Chondrocyte (in vitro differentiated cells): ENCODE measurements around the gene ZNF148. TPM values are rescaled to one million over a fixed set of nuclear protein-coding genes. Genes with fewer than 3 reads are reported as not detected.
A peak's percentile ranks its signal among the peaks of the same experiment; 100 is the strongest.

Experiments used
- DNase-seq: peaks from one replicate; pipeline ENCODE4 v3.0.0; 2021; ENCODE audit warnings: mixed read lengths, low spot score
- H3K27ac Mint-ChIP-seq: one replicate; pipeline ENCODE4 v1.8.0; 2021; ENCODE audit warnings: mild to moderate bottlenecking, moderate library complexity, mixed read lengths; ENCODE audit not compliant: unreplicated experiment
- H3K27me3 Mint-ChIP-seq: 2 replicates; pipeline ENCODE4 v1.8.0; 2021; ENCODE audit warnings: low read depth, mixed read lengths
- H3K36me3 Mint-ChIP-seq: 2 replicates; pipeline ENCODE4 v1.8.0; 2021; ENCODE audit warnings: low read depth, mixed read lengths
- H3K4me1 Mint-ChIP-seq: 2 replicates; pipeline ENCODE4 v1.8.0; 2021; ENCODE audit warnings: low read depth, mild to moderate bottlenecking, mixed read lengths
- H3K4me3 Mint-ChIP-seq: one replicate; pipeline ENCODE4 v1.8.0; 2021; ENCODE audit warnings: mild to moderate bottlenecking, moderate library complexity, mixed read lengths; ENCODE audit not compliant: unreplicated experiment
- H3K9me3 Mint-ChIP-seq: 2 replicates; pipeline ENCODE4 v1.8.0; 2021; ENCODE audit warnings: low read depth, mixed read lengths
- total RNA-seq: library from RNA; stranded (reverse); gene quantifications from 3 replicates; pipeline ENCODE4 v1.2.1, GENCODE V29; 2021
- TF ChIP-seq, protein P1 (sequence below): fragments of 200-600 bp; sonication (generic); IDR thresholded peaks from 2 replicates; pipeline ENCODE4 v1.5.0; 2021; ENCODE audit warnings: antibody characterized with exemption, mild to moderate bottlenecking, moderate library complexity

The ZNF148 gene
- total RNA-seq, 1 donor from 2014 or later, result 45.9 TPM

DNA sequence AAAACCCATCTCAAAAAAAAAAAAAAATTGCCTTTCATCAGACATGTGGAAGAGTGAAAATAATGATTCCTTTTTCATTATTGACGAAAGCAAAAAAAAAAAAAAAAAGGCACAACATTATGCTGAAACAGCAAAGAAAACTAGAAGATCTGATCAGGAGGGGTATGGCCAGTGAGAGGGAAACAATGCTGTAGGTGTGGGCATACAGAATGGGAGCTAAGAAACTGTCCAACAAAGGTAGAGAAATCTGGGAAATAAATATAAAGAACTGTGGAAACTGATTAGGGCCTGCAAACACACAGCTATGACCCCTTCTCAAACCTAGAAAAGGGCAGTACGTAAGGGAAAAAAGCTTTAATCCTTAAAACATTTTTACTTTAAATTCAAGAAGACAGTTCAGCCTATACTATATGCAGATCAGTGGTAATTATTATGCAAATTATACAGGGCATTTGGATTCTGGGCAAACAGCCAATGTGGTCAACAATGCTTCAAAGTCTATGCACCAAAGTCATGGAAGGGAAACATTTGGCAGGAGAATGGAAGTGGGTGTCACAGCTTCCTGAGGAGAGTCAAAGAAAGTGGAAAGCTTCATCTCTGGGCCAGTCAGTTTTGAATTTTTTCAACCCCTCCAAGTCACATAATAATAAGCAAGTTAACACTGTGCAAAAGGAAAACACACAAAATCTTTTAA, 94.3 kb downstream of the ZNF148 start:
- Mint-ChIP-seq H3K36me3 (peaks cover 4% of the 10 kb centered on the region), H3K27me3 (no peaks in the 10 kb centered on the region), H3K4me3 (no peak overlapping the region), H3K9me3 (no peaks in the 10 kb centered on the region), H3K27ac (no peak overlapping the region), H3K4me1 (peaks cover 35% of the 10 kb centered on the region)
- DNase-seq, result no peak
- TF ChIP-seq, protein P1, sequence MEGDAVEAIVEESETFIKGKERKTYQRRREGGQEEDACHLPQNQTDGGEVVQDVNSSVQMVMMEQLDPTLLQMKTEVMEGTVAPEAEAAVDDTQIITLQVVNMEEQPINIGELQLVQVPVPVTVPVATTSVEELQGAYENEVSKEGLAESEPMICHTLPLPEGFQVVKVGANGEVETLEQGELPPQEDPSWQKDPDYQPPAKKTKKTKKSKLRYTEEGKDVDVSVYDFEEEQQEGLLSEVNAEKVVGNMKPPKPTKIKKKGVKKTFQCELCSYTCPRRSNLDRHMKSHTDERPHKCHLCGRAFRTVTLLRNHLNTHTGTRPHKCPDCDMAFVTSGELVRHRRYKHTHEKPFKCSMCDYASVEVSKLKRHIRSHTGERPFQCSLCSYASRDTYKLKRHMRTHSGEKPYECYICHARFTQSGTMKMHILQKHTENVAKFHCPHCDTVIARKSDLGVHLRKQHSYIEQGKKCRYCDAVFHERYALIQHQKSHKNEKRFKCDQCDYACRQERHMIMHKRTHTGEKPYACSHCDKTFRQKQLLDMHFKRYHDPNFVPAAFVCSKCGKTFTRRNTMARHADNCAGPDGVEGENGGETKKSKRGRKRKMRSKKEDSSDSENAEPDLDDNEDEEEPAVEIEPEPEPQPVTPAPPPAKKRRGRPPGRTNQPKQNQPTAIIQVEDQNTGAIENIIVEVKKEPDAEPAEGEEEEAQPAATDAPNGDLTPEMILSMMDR, result no peak

DNA sequence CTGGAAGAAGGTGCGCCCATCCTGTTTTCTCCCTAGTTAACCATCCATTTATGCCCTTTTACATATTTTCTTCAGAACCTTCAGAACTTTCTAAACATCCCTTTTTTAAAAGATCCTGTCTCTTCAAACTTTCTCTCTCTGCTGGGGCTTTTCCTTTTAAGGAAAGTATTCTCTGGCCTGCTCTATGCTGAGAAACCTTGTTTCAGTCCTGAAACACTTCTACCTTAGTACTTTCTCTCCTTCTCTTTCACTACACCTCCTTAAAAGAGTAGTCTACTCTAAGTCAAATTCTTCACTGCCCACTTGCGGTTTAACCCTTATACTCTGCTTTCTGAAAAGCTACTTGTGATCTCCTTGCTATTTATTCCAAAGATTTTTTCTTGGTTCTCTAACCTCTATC, 97.0 kb downstream of the ZNF148 start:
- H3K27ac Mint-ChIP-seq, result peak overlapping the region; percentile 53
- no peaks in the 10 kb centered on the region for H3K9me3 Mint-ChIP-seq
- DNase-seq, result no peak
- no peak overlapping the region for H3K4me3 Mint-ChIP-seq
- peaks cover 30% of the 10 kb centered on the region for H3K4me1 Mint-ChIP-seq
- peaks cover 4% of the 10 kb centered on the region for H3K36me3 Mint-ChIP-seq
- H3K27me3 Mint-ChIP-seq, result no peaks in the 10 kb centered on the region
- TF ChIP-seq, protein P1, result no peak

DNA sequence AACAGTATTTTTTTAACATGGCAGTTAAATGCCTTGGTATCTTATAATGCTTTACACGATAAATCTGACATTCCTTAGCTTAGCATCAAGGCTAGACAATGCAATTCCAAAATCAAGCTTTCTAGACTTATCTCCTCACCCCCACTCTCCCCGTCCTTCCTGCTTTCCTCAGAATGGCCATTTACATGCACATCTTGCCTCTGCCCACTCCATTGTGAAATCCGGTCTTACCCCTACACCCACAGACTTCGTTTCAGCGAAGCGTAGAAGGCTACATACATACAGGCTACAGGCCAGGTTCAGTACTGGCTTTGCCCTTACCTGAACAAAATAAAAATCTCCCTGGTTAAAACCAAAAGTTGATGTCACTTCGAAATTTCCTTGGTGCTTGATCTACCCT, 104.0 kb downstream of the ZNF148 start:
- peaks cover 13% of the 10 kb centered on the region for H3K36me3 Mint-ChIP-seq
- peaks cover 21% of the 10 kb centered on the region for H3K9me3 Mint-ChIP-seq
- H3K27ac Mint-ChIP-seq, result no peak overlapping the region
- H3K4me3 Mint-ChIP-seq, result no peak overlapping the region
- TF ChIP-seq, protein P1, result no peak
- H3K4me1 Mint-ChIP-seq, result no peaks in the 10 kb centered on the region
- DNase-seq, result no peak
- H3K27me3 Mint-ChIP-seq, result no peaks in the 10 kb centered on the region

DNA sequence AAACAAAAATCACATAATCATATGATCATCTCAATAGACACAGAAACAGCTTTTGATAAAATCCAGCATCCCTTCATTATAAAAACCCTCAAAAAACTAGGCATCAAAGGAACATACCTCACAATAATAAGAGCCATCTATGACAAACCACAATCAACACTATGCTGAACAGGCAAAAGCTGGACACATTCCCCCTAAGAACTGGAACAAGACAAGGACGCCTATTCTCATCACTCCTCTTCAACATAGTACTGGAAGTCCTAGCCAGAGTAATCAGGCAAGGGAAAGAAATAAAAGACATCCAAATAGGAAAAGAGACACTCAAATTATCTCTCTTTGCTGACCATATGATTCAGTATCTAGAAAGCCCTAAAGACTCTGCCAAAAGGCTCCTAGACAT, 107.7 kb downstream of the ZNF148 start:
- H3K4me1 Mint-ChIP-seq, result no peaks in the 10 kb centered on the region
- H3K27me3 Mint-ChIP-seq, result no peaks in the 10 kb centered on the region
- H3K4me3 Mint-ChIP-seq, result no peak overlapping the region
- TF ChIP-seq, protein P1, result no peak
- DNase-seq, result no peak
- H3K36me3 Mint-ChIP-seq, result peaks cover 13% of the 10 kb centered on the region
- H3K9me3 Mint-ChIP-seq, result peaks cover 21% of the 10 kb centered on the region
- H3K27ac Mint-ChIP-seq, result no peak overlapping the region

DNA sequence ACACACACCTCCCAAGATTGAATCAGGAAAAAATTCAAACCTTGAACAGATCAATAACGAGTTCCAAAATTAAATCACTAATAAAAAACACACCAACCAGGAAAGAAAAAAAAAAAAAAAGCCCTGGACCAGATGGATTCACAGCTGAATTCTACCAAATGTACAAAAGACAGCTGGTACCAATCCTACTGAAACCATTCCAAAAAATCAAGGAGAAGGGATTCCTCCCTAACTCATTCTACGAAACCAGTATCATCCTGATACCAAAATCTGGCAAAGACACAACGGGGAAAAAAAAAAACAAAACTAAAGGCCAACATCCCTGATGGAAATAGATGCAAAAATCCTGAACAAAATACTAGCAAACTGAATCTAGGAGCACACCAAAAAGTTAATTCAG, 108.2 kb downstream of the ZNF148 start:
- TF ChIP-seq, protein P1, result no peak
- no peak overlapping the region for H3K4me3 Mint-ChIP-seq
- peaks cover 12% of the 10 kb centered on the region for H3K36me3 Mint-ChIP-seq
- DNase-seq, result no peak
- H3K27me3 Mint-ChIP-seq, result no peaks in the 10 kb centered on the region
- H3K27ac Mint-ChIP-seq, result no peak overlapping the region
- peaks cover 21% of the 10 kb centered on the region for H3K9me3 Mint-ChIP-seq
- H3K4me1 Mint-ChIP-seq, result no peaks in the 10 kb centered on the region
